ELF-1 (cell line): ENCODE measurements around the gene PTPRJ.
"Not testable (repeated sequence)": the region's sequence is repeated elsewhere in the genome, so short reads cannot be mapped to it uniquely, and the experiment has no call there.

Experiments used
- DNase-seq: peaks from one replicate; pipeline ENCODE4 v3.0.0-alpha.2; 2016; ENCODE audit warnings: low read depth, low spot score

Gene PTPRJ

DNA sequence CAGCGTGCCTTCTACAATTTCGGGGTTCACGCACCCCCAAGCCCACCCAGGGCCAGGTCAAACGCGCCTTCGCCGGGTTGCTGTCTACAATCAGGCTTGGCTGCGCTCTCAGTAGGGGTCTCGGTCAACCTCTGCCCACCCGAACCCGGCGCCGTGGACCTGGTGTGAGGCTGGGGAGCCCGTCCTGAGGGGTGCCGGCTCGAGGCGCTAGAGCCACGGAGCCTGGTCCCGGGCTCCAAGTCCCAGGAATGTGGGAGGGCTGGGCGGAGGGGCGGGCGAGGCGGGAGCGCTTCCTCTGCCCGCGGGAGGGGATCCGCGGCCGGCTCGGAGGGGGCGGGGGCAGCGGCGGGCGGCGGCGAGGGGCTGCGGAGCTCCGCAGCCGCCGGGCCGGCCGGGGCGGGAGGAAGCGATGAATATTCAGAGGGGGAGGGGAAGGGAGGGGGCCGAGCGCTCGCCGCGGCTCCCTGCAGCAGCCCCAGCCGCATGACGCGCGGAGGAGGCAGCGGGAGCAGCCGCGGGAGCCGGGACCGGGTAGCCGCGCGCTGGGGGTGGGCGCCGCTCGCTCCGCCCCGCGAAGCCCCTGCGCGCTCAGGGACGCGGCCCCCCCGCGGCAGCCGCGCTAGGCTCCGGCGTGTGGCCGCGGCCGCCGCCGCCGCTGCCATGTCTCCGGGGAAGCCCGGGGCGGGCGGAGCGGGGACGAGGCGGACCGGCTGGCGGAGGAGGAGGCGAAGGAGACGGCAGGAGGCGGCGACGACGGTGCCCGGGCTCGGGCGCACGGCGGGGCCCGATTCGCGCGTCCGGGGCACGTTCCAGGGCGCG is at the start of gene PTPRJ:
PTPRJ (plus strand) TSS at position 472 of the 819 bp plus-strand sequence. CDS start 354 bp downstream, outside the sequence.
- peak; percentile 42 for DNase-seq

DNA sequence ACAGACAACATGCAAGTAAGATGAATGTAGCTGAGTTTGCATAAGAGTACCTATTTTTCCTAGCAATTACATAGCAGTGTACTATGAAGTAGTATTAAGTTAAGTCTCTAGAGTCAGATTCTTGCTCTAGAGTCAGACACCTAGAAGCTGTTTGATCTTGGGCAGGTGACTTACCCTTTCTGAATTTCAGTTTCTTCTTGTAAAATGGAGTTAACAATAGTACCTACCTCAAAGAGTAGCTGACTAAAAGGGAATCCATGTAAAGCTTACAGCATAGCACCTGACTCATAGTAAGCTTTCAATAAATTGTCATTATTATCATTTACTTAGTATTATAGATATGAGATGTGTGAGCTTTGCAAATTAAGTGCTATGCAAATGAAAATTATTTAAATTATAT is 47.8 kb upstream of the PTPRJ start:
- no peak for DNase-seq

DNA sequence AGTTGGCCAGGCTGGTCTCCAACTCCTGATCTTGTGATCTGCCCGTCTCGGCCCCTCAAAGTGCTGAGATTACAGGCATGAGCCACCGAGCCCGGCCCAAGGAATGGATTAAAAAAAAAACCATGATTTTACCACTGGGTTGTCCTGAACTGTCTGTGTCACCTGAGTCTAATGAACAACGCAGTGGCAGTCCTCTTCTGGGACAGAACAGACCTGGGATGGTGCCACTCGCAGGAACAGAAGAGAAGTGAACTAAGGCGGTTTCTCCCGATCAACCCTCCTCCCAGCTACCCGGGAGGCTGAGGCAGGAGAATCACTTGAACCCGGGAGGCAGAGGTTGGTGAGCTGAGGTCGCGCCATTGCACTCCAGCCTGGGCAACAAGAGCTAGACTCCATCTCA is 46.6 kb upstream of the PTPRJ start:
- not testable (repeated sequence) for DNase-seq

DNA sequence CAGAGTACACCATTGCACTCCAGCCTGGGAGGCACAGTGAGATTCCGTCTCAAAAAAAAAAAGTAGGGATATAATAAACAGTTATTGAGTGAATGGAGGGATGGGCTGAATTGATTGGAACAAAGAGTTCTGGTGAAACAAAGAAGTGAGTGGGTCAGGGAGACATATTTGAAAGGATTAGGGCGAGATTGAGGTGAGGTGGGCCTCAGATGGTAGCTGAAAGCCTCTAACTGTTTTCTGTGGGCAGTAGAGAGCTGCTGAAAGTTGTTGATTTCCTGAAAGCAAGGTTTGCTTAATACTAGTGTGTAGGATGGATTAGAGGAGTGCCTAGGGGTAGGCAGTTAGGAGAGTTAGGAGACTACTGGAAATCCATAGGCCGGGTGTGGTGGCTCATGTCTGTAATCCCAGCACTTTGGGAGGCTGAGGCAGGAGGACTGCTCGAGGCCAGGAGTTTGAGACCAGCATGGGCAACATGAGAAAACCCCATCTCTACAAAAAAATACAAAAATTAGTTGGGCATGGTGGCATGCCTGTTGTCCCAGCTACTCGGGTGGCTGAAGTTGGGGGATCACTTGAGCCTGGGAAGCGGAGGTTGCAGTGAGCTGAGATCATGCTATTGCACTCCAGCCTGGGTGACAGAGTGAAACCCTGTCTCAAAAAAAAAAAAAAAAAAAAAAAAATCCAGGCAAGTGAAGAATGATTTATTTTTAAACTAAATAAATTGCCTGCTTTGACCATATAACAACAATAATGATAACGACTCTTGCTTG is 41.4 kb upstream of the PTPRJ start:
- DNase-seq: no peak

DNA sequence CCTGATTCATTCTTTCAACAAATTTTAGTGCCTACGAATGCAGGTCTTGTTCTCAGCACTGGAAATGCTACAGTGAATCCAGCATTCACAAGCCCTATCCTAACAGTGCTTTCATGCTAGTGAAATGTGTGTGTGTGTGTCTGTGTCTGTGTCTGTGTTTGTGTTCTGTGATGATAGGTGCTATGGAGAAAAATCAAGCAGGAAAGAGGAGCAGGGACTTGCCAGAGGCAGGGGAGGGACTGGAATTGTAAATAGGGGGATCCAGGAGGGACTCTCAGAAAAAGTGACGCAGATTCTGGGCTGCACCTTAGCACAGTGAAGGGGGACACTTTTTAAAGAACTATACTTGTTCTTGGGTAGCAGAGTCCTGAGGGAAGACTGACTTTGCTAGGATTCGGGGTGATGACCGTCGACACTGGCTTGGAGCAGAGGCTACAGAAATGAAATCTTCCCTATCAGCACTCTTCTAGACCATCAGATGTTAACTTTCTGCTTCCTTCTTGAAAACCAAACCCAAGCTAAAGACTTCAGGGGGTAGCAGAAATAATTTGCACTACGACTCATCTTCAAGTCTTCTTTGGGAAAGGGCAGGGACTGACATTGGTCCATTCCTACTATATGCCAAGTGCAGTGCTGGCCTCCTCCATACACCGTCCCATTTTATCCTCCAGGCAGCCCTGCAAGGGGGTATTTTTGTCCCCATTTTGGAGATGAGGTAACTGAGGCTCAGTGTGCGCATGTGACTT is 39.3 kb upstream of the PTPRJ start:
- no peak for DNase-seq

DNA sequence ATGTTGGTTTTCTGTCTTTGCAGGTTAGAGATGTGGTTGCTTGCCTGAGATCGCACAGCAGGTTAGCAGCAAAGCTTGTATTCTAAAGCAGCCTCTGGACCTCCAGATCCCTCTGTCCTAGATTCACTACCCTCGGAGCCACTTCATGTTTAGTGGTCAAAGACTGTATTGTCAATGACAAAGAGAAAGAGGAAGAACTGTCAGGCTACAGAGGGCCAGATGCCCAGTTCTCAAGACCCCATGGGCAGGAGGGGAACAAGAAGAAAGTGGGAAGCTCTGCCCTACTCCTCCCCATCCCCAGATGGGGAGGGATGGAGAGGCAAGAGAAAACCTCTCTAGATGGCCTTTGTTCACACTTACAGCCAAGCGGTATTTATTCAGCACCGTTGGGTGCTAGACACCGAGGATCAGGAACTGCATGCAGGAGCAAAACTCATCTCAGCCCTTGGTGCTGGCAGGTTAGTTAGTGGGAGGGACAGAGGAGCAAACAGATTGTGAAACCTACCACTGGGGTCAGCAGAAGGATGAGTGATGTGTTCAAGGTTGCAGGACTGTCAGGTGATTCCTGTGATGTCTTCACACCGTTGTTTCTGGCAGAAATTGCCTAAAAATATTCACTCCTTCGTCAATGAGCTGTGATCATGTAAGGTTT is 38.3 kb upstream of the PTPRJ start:
- no peak for DNase-seq

DNA sequence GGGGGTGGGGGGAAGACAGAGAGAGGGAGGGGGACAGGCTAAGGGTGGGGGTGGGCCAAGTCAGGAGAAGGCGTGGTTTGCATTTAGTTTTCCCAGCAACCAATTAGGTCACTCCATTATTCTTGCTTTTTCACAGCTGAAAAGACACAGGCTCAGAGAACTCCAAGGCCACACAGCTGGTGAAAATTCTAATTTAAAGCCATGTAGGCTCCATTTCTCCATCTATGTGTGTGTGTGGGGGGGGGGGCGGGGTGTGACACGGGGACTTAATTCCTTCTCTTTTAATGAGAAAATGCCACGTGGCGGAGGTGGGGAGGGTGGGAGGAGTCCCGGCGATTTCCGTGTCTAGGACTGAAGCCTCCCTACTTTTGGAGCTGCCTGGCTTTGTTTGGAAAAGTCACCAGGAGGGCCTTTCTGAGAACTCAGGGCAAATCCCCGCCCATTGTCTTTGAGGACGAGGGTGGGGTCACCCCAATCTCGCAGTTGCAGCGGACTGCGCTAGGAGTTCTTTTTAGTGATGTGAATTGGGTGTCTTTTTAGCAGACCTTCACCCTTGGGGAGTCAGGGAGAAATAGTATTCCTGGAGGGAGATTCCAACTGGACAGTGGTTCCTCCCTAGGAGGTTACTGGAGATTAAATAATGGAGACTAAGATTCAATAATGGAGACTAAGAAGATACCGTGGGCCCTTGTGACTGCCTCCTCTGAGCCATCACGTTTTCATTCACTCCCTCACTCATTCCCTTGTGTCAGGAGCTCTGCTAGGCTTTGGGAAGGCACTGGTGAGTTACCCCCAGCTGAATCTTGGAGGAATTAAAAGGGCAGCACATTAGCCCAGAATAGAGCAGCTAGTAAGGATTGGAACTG is 36.4 kb upstream of the PTPRJ start:
- peak; percentile 68 for DNase-seq

DNA sequence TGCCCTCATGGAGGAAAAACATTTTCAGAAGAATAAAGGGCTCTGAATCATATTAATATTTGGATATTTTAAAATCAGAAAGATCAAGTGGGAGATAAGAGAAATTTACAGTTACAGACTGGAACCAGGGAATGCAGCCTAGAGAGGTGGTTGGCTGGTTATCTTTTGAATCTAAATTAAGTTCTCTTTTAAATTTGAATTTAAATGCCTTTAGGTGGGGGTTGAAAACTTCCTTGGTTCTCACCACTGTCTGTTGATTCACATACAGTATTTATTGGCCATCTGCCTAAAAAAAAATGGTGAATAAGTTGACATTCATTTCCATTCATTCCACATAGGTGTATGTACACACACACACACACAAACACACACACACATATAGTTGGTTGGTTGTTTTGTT is 35.7 kb upstream of the PTPRJ start:
- DNase-seq: no peak

DNA sequence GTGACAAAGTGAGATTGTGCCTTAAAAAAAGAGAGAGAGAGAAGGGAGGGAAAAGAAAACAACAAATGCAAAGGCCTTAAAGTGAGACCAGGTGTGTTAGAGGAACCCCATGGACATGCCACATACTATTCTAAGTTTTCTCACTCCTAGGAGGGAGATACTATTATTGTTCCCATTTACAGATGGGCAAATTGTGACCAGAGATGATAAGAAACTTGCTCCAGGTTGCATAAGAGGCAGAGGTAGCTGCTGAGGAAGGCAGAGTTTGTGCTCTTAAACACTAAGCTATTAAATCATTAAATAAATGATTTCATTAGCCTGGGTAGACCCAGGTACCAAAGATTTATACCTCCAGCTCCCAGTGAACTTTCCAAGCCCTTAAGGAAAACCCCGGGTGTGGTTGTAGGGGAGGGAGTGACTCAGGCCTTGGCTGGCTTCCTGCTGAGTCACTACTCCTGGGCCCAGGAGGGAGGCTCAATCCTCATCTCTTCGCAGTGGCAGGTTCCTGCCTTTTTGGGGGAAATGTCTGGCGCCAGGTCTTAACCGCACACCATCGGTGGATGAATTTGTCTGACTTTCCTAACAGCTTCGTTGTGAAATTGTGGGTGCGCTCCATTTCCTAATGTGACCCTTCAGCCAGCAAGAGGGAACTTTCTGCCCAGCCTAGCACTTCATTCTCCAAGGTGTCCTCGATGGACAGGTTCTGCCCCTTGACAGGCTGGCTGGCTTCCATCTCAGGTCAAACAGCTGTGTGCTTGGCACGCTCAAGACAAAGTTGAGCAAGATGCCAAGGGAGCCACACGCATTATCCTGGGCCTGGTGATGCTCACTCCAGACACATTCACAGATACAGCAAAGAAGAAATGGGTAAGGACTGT is 33.4 kb upstream of the PTPRJ start:
- peak; percentile 70 for DNase-seq

DNA sequence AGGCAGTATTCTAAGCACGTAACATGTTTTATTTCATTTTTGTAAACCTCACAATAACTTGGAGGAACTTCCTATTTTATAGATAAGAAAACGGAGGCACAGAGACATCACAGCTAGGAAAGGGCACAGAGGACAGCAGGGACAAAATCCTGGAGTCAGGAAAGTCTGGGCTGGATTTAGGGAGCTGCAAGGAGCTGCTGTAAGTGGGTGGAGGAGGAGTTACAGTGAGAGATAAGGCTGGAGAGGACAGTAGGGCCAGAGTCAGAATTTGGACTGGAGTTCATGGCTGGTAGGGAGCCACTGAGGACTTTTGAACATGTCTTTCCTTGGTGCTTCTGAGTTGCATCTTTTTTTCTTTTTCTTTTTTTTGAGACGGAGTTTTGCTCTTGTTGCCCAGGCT is 32.2 kb upstream of the PTPRJ start:
- DNase-seq: peak; percentile 37

DNA sequence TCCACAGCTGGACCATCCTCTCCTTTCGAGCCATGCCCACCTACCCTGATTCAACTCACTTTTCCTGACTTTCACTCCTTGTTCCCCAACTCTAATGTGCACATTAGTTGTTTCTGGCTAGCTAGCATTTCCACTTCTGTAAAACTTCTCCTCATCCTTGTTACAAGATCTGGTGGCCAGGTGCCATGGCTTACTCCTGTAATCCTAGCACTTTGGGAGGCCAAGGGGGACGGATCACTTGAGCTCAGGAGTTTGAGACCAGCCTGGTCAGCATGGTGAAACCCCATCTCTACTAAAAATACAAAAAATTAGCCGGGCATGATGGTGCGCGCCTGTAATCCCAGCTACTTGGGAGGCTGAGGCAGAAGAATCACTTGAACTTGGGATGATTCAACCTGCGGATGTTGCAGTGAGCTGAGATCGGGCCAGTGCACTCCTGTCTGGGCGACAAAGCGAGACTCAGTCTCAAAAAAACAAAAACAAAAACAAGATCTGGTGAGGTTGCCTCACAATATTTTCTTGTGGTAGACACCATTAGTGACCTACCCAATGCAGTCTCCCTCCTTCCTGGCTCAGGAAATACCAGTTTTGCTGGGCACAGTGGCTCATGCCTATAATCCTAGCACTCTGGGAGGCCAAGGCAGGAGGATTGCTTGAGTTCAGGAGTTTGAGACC is 31.2 kb upstream of the PTPRJ start:
- DNase-seq: not testable (repeated sequence)

DNA sequence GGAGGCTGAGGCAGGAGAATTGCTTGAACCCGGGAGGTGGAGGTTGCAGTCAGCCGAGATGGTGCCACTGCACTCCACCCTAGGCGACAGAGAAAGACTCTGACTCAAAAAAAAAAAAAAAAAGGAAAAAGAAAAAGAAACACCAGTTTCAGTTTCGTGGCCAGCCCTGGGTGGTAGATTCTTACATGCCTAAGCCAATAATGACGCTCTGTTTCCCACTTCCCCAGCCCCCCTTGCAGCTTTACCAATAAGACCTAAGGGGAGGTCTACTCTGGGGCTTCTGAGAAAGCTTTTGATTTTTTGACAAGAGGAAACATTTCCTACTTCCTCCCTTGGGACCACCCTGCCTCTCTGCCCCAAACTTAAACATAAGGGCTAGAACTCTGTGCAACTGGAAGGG is 30.0 kb upstream of the PTPRJ start:
- no peak for DNase-seq

DNA sequence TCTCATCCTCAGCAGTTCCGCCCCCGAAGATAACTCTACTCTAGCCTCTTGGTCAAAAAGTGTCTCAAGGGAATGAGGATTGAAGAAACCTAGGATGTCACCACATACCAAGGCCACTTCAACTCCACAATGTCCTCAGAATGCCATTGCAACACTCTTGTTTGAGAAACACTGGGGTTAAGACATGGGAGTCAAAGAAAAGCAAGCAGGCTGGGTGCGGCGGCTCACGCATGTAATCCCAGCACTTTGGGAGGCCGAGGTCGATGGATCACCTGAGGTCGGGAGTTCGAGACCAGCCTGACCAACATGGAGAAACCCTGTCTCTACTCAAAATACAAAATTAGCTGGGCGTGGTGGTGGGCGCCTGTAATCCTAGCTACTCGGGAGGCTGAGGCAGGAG is 28.9 kb upstream of the PTPRJ start:
- DNase-seq: not testable (repeated sequence)

DNA sequence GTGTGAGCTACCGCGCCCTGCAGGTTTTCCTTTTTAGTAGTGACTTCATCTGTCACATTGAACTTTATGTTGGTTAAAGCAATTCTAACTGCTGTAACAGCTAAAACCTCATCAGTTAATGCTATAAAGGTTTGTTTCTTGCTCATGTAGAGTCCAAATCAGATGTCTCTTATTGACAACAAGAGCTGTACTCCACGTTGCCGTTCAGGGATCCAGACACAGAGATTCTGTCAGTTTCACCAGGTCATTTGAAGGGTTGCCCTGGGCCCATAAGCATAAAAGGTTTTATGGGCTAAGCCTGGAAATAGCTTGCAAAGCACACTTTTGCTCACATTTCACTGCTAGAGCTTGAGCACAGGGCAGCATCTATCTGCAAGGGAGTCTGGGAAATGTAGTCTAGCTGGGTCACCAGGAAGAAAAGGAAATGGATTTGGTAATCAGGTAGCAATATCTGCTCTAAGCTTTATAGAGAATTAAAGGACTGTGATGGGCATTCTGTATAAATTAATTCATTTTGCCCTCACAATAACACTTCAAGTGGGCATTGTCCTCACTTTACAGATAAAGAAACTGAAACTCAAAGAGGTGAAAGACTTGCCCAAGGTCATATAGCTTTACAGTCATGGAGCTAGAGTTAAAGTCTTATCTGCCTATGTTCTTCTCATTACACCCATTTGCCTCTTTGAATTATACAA is 25.2 kb upstream of the PTPRJ start:
- no peak for DNase-seq

DNA sequence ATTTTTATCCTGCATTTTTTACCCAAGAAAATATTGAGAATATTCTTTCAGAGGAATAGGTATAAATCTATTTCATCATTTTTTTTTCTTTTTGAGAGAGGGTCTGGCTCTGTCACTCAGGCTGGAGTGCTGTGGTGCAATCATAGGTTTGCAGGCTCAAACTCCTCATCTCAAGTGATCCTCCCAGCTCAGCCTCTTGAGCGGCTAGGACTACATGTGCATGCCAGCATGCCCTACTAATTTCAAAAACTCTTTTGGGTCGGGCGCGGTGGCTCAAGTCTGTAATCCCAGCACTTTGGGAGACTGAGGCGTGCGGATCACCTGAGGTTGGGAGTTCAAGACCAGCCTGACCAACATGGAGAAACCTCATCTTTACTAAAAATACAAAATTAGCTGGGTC is 20.3 kb upstream of the PTPRJ start:
- no peak for DNase-seq

DNA sequence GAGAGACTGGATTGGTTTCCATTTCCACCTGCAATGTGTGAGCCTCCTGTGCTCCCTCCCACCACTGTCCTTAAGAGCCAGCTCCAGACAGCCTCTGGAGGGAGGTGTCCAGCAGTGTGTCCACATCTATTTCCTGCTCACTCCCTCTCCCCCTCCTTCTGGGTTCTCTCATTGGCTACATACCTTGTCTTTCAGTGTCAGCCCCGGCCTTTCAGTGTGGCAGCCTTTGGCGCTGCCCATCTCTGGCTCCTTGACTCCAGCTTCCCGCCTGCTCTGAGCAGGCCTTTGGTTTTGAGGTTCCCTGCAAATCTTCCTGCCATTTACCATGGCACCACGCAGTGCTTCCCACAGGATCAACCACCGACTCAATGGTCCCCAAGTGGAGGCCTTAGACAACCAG is 19.0 kb upstream of the PTPRJ start:
- peak; percentile 46 for DNase-seq

DNA sequence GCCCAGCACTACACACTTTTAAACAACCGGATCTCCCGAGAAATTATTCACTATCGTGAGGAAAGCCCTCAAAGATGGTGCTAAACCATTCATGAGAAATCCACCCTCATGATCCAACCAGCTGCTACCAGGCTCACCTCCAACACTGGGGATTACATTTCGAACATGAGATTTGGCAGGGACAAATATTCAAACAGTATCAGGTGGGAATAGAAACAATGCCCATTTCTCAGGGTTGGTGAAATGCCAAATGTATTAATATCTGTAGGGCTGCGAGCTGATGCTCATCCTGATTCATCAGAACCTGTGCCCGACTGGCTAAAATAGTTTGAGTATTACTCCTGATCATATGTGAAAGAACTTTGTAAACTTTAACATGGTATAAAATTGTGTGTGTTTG is 15.8 kb upstream of the PTPRJ start:
- DNase-seq: no peak
